HT-29 (cell line): ENCODE results near the gene ZNF222. TPM values are rescaled to one million over a fixed set of nuclear protein-coding genes. Genes with fewer than 3 reads are reported as not detected.

Experiments used
- DNase-seq: peaks from one replicate; pipeline ENCODE4 v3.0.0-alpha.2; 2015; ENCODE audit warnings: low spot score
- total RNA-seq: library from RNA; depleted of rRNA; stranded (reverse); fragments of >200 nt; shearing (Covaris generic); gene quantifications from 2 replicates; pipeline ENCODE4 v1.2.3, GENCODE V29; 2014; rRNA removed

Gene ZNF222
- total RNA-seq, result 1.8 and 2.0 TPM in 2 replicates

GRCh38 chr19:44025217-44025936 lies at the start of gene ZNF222:
Gene ZNF222, plus strand, starts transcription at chr19:44025379. Its CDS starts 58 bp downstream, at chr19:44025437.
- DNase-seq, result peak; percentile 90

DNA sequence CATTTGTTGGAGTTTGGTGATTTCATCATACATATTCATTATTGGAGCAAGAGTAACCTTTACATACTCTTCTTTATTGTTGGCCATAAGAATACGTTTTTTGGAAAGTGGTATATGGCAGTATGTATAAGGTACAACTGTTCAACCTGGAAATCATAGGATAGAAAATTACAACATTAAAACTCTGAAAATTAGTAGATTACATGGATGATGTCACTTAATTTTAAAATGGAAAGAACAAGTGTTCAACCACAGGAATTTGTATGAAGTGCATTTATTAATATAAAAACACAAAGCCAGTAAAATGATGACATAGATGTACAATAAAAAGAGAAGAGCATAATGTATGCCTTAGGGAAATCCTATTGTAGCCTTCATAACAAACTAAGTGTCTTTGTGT lies 48.4 kb upstream of the ZNF222 start:
- no peak for DNase-seq

GRCh38 chr19:43983544-43983911 lies 41.7 kb upstream of the ZNF222 start:
- DNase-seq, result peak; percentile 7

DNA sequence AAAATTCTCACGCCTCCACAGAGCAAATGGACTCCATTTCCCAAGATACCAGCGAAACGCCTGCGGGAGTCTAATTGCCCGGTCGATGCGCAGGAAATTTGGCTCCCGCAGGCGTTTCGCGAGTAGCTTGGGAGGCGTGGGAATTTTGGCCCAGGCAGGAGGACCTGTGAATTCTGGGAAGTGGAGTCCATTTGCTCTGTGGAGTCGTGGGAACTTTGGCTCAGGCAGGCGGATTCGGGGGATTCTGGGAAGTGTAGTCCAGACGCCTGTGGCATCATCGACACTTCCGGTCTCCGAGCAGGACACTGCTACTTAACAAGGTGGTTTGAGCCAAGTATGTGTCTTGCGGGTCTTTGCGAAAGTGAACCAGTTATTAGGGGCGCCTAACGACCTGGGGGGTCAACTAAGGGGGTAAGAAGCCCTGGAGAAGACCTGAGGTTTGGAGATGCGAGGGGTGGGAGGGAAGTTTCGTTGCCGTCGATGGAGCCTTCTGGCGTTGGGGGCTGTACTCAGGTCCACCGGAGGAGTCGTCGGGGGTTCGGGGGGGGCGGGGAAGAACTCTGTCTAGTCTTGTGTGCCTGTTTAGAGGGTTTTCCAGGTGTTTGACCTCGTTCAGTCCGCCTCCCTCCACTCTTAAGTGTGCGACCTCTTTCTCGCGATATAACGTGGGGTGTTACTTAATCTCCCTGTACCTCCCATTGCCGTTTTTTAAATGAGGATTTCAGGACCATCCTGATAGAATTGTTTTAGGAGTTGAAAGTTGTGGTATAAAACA lies 41.1 kb upstream of the ZNF222 start, which contains the start of gene ZNF155:
ZNF155 (plus strand) TSS at position 277 of the 775 bp plus-strand sequence. CDS start 4,356 bp downstream, outside the sequence.
- DNase-seq, result peak; percentile 99

DNA sequence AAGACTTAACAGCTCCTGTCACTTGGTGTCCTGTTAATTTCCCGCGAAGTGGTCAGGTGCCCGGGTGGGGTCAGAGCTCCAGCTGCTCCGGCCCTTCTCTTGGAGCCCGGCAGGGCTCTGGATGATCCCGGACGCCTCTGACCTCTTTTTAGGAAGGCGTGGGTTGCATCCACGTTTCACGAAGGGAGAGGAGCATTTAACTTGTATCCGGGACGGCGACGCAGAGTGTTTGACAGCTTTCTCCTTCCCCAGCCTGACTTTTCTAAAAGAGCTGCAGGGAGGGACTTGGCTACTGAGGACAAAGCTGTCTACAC lies 40.5 kb upstream of the ZNF222 start:
- no peak for DNase-seq

DNA sequence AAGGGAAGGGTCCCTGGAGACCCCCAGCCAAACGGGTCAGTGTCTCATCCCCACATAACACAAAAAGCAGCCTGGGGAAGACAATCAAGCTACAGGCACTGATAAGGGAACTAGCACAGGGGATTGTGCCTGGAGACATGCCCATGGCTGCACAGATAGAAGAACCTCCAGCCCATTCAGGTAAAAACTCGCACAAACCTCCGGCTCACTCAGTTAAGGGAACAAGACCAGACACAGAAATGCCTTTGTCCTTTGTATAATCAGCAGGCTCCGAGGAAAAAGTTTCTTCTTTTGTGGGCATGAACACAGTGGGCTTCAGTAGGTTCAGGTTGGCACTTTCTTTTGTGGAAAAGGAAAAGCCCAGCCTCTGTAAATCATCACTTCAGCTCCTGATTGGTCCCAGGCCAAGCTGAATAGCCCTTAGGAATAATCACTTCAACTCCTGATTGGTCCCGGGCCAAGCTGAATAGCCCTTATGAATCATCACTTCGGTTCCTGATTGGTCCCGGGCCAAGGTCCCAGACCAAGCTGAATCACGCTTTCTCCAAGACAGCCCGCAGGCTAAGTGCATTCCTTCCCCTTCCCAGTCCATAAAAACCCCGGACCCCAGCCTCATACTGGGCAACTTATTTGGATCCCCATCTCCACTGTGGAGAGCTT lies 27.4 kb upstream of the ZNF222 start:
- DNase-seq, result no peak

DNA sequence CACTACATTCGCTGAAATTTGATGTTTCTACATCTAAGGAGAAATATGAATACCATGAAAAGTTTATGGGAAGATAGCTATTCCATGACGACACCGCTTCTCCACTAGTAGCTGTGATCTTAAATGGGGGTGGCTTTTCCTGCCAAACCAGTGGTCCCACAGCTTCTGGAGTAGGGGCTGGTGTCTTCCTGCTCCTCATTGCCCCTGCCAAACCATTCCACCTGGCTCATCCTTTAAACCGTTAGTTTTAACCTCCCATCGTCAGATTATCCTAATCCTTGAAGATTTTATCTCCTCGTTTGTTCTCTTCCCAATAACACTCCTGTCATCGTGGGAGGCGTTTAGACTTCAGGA lies 23.0 kb upstream of the ZNF222 start:
- DNase-seq, result no peak

DNA sequence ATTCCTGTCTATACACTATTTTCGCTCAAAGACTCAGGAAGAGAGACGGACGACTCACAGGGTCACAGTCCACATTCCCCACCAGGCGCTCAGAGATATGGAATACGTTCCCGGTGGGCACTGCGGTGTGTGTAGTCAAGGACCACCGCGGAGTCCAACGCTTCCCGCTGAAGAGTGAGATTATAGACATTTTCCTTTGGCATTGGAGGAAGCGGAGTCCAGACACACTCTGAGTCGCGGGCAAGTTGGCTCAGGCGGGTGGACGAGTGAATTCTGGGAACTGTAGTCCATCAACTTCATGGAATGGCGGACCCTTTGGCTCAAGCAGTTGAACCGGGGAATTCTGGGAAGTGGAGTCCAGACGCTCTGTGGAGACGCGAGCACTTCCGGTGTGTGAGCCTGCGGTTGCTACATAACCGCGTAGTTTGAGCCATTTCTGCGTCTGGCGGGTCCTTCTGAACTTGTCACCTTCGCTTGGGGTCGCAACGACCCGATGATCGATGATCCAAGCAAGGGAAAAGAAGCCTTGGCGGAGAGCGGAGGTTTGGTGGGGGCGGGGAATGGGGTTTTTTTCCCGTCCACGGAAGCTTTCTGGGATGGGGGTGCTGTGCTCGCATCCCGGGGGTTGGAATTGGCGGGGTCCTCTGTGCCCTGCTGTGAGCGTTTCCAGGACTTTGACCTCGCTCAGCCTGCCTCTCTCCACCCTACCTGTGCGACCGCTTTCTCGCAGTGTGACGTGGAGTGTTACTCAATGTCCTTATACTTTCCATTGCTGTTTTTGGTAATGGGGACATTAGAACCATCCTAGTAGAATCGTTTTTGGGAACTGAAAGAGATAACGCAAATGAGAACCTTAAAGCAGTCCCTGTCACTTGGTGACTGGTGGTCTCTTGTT lies 22.4 kb upstream of the ZNF222 start, which contains the start of gene ZNF230:
ZNF230 (plus strand) TSS at position 392 of the 895 bp plus-strand sequence. CDS start 4,122 bp downstream, outside the sequence.
- DNase-seq, result peak; percentile 99

- peak; percentile 54 for DNase-seq
These were observed 21.6 kb upstream of the ZNF222 start for GRCh38 chr19:44003461-44004009.

GRCh38 chr19:44005973-44006372 lies 19.2 kb upstream of the ZNF222 start:
- DNase-seq, result no peak

DNA sequence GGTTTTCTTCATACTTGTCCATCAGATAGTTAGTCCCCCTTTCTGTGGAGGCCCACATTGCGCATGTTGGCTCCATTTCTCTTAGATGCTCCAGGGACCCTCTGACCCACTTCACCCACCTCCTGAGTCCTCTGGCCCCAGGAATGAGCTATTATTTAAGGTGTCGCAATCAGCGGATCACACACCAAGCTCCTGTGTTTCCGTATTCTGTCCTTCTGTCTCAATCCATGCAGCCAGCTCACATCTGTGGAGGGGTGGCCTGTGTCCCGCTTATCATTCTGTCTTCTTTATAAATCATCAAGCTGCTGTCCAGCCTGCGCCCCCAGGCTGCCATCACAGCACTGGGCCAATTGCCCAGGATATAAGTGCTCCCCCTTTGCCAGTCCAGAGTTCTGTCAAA lies 17.7 kb upstream of the ZNF222 start:
- DNase-seq, result no peak

DNA sequence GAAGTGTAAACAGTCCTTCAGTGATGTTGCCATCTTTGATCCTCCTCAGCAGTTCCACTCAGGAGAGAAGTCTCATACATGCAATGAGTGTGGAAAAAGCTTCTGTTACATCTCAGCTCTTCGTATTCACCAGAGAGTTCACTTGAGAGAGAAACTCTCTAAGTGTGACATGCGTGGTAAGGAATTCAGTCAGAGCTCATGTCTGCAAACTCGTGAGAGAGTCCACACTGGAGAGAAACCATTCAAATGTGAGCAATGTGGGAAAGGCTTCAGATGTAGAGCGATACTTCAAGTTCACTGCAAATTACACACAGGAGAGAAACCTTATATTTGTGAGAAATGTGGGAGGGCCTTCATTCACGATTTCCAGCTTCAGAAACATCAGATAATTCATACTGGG lies 14.7 kb upstream of the ZNF222 start:
- DNase-seq, result no peak

DNA sequence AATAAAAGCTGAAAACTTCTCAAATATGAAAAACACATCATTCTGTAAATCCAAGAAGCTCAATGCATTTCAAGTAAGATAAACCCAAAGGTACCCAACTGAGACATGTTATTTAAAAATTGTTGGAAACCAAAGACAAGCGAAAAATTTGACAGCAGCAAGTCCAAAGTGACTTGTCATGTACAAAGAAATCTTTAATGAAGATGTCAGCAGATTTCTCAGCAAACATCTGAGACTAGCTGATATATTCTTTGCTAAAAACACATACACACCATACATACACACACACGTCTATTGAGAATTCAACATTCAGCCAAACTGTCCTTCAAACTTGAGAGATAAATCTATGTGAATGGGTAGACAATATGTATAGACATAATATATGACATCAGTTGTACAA lies 5.7 kb upstream of the ZNF222 start:
- DNase-seq, result no peak

DNA sequence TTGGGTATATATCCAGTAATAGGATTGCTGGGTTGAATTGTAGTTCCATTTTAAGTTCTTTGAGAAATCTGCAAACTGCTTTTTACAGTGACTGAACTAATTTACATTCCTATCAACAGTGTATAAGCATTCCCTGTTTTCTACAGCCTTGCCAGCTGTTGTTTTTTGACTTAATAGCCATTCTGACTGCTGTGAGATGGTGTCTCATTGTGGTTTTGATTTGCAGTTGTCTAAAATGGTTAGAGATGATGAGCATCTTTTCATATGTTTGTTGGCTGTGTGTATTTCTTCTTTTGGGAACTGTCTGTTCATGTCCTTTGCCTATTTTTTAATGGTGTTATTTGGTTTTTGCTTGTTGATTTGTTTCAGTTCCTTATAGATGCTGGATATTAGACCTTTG lies 4.0 kb upstream of the ZNF222 start:
- no peak for DNase-seq

- DNase-seq, result no peak
These were observed 321 bp upstream of the ZNF222 start for GRCh38 chr19:44024900-44025216.

GRCh38 chr19:44026622-44027021 lies 1.4 kb downstream of the ZNF222 start:
- DNase-seq, result no peak

GRCh38 chr19:44032001-44032610 lies 6.9 kb downstream of the ZNF222 start:
- DNase-seq, result no peak

- no peak for DNase-seq
These were observed 17.0 kb downstream of the ZNF222 start for GRCh38 chr19:44042147-44042546.

DNA sequence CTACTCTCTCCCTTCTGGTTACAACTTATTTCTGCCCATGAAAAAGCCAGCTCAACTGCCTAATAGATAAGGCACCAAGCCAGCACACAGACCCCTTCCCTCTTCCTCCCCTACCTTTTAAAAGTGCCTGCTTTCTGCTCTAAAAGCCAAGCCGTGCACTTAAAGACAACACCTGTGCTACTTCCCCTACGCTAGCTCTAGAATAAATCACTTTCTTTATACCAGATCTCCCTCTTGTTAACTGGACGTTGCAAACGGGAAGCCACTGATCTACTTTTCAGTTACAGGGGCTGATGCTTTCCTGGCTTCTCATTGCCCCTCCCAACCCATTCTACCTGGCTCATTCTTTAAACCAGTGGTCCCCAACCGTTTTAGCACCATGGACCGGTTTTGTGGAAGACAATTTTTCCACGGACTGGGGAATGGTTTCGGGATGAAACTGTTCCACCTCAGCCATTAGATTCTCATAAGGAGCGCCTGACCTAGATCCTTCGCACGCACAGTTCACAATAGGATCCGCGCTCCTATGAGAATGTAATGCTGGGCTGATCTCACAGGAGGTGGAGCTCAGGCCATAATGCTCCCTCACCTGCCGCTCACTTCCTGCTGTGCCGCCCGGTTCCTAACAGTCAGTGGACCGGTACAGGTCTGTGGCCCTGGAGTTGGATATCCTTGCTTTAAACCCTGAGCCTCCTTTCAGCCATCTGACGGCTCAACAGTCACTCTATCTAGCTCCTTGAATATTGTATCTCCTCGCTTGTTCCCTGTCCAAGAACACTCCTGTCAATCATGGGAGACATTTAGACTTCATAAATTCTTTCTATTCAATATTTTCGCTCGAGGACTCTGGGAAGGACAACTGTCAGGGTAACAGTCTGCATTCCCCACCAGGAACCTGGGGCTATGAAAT lies 25.8 kb downstream of the ZNF222 start:
- DNase-seq, result peak; percentile 93
